ENCODE measurements around the gene C3orf20.

C3orf20 gene

DNA sequence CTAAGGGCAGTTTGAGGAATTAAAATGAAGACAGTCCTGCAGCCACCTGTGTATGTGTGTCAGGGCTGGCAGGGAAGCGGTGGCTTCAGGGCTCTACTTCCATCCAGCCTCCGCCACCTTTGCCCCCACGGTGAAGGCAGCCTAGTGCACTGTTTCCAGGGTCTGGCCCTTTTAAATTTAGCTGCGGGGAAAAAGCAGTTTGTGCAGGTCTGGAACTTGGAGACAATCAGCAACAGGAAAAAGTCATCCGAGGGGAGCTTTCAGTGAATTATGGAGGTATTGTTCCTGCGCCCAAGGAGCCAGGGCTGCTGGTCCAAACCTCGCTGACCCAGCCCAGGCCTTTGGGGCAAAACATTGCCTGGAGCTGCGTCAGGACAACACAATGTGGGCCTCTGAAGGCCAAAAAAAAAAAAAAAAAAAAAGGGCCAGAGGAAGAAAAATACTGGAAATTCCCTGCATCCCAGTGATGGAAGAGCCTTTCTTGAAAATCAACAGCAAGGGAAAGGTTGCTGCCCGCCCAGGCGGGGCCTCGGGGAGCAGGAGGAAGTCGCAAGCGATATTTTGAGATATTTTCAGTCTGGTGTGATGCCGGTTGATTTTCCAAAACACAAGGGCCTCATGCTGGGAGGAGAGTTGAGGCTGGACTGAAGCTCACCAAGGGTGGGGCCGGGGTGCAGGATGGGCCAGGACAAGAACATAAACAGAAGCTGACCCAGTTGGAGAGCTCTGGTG, 118.4 kb downstream of the C3orf20 start:
- no peak overlapping the region for H3K4me2 ChIP-seq (ENCODE audit: low read depth, low read length, poor library complexity, severe bottlenecking)
- no peaks in the 10 kb centered on the region for H3K79me2 ChIP-seq (ENCODE audit: insufficient read depth, low read length)
- no peaks in the 10 kb centered on the region for H3K9me2 ChIP-seq (replicated peaks; ENCODE audit: insufficient read depth, low read length)
- no peaks in the 10 kb centered on the region for H3K9me3 ChIP-seq (ENCODE audit: insufficient read depth, low read length)
- H2AFZ ChIP-seq (ENCODE audit: low read depth, low read length, severe bottlenecking): no peak overlapping the region
- no peak overlapping the region for H3K27ac ChIP-seq (ENCODE audit: low read depth, low read length)
- H3K9ac ChIP-seq (ENCODE audit: low read length): no peak overlapping the region
- H3F3A ChIP-seq (ENCODE audit: insufficient read depth): no peaks in the 10 kb centered on the region
- H3K27me3 ChIP-seq (ENCODE audit: low read length): no peaks in the 10 kb centered on the region
- no peaks in the 10 kb centered on the region for H3K36me3 ChIP-seq (ENCODE audit: low read length)
- no peak for TF ChIP-seq EZH2phosphoT487 (conservative IDR thresholded peaks at IDR 0.05; ENCODE audit: low read length)
- no peak for TF ChIP-seq CTCF (IDR thresholded peaks at IDR 0.05; ENCODE audit: insufficient read depth, low read length, poor library complexity, severe bottlenecking)
- no peaks in the 10 kb centered on the region for H4K20me1 ChIP-seq (ENCODE audit: low read depth, low read length)
- no peak overlapping the region for H3K4me3 ChIP-seq (ENCODE audit: insufficient read depth, low read length, poor library complexity, severe bottlenecking)

GRCh38 chr3:14793858-14794234, 118.9 kb downstream of the C3orf20 start:
- Histone ChIP-seq H2AFZ (ENCODE audit: low read depth, low read length, severe bottlenecking) (no peak overlapping the region), H3K27me3 (ENCODE audit: low read length) (no peaks in the 10 kb centered on the region), H4K20me1 (ENCODE audit: low read depth, low read length) (no peaks in the 10 kb centered on the region), H3K9me3 (ENCODE audit: insufficient read depth, low read length) (no peaks in the 10 kb centered on the region), H3K9me2 (replicated peaks; ENCODE audit: insufficient read depth, low read length) (no peaks in the 10 kb centered on the region), H3K4me2 (ENCODE audit: low read depth, low read length, poor library complexity, severe bottlenecking) (no peak overlapping the region), H3K27ac (ENCODE audit: low read depth, low read length) (no peak overlapping the region), H3K79me2 (ENCODE audit: insufficient read depth, low read length) (no peaks in the 10 kb centered on the region), H3K4me3 (ENCODE audit: insufficient read depth, low read length, poor library complexity, severe bottlenecking) (no peak overlapping the region), H3K36me3 (ENCODE audit: low read length) (no peaks in the 10 kb centered on the region), H3K9ac (ENCODE audit: low read length) (no peak overlapping the region), H3F3A (ENCODE audit: insufficient read depth) (no peaks in the 10 kb centered on the region)
- TF ChIP-seq EZH2phosphoT487 (conservative IDR thresholded peaks at IDR 0.05; ENCODE audit: low read length) (no peak), CTCF (IDR thresholded peaks at IDR 0.05; ENCODE audit: insufficient read depth, low read length, poor library complexity, severe bottlenecking) (no peak)

DNA sequence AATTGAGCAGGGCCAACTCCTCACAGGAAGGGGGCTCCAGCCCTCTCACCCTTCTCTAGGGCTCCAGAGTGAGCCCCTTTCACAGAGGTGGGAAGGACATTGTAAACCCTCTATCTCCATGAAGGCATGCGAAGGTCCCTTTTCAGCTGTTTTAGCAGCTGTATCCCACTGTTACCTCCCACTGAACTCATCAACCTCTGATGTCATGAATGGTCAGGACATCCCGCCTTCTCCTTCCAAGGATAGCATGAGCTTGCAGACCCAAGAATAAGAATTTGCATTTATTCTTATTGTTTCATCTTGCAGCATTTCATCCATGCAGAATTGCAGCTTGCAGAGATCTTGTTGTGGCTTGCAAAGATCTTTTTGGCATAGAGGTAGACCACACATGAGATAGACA, 119.5 kb downstream of the C3orf20 start:
- H3K79me2 ChIP-seq (ENCODE audit: insufficient read depth, low read length): no peaks in the 10 kb centered on the region
- no peak overlapping the region for H3K4me2 ChIP-seq (ENCODE audit: low read depth, low read length, poor library complexity, severe bottlenecking)
- TF ChIP-seq EZH2phosphoT487 (conservative IDR thresholded peaks at IDR 0.05; ENCODE audit: low read length): no peak
- no peak for TF ChIP-seq CTCF (IDR thresholded peaks at IDR 0.05; ENCODE audit: insufficient read depth, low read length, poor library complexity, severe bottlenecking)

More for the DNA sequence above, 119.5 kb downstream of the C3orf20 start:
- Histone ChIP-seq H3K9me3 (ENCODE audit: insufficient read depth, low read length) (no peaks in the 10 kb centered on the region), H3K27me3 (ENCODE audit: low read length) (no peaks in the 10 kb centered on the region), H3K9me2 (replicated peaks; ENCODE audit: insufficient read depth, low read length) (no peaks in the 10 kb centered on the region), H2AFZ (ENCODE audit: low read depth, low read length, severe bottlenecking) (no peak overlapping the region), H3K9ac (ENCODE audit: low read length) (no peak overlapping the region), H3F3A (ENCODE audit: insufficient read depth) (no peaks in the 10 kb centered on the region), H4K20me1 (ENCODE audit: low read depth, low read length) (no peaks in the 10 kb centered on the region), H3K36me3 (ENCODE audit: low read length) (no peaks in the 10 kb centered on the region), H3K4me3 (ENCODE audit: insufficient read depth, low read length, poor library complexity, severe bottlenecking) (no peak overlapping the region), H3K27ac (ENCODE audit: low read depth, low read length) (no peak overlapping the region)

All from SU-DHL-6 (cell line).